HG02678 (cell line): ENCODE measurements around the gene SYNJ2BP.
"Not testable (repeated sequence)": the region's sequence is repeated elsewhere in the genome, so short reads cannot be mapped to it uniquely, and the experiment has no call there.

Source experiments
- ATAC-seq: cut with Tn5 transposase; IDR thresholded peaks from one replicate; pipeline ENCODE4 v1.9.1; 2021; ENCODE audit warnings: mild to moderate bottlenecking, moderate library complexity; ENCODE audit not compliant: unreplicated experiment

Gene SYNJ2BP

GRCh38 chr14:70416725-70417349, at the start of gene SYNJ2BP:
Gene SYNJ2BP (minus strand): TSS chr14:70417090. CDS start chr14:70416963, 127 bp downstream.
- ATAC-seq = no peak

DNA sequence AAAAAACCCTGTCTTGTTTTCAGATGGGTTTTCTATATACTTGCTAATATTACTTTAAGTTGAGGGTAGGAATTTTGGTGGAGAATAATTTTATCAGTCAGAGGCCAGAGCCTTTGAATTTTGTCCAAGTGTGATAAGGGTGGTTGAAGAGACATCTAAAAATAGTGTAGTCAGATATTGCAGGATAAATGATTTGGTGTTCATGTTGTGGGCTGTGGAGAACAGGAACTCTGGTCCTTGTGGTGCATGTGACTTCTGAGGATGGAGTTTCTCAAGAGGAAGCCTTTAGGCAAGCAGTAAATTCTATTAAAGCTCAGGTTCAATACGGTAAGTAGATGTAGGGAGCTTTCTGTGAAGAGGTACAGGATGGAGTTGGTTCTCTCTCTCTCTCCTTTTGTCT, 37.8 kb upstream of the SYNJ2BP start:
- ATAC-seq = no peak

GRCh38 chr14:70451874-70452273, 35.0 kb upstream of the SYNJ2BP start, which contains the start of gene ADAM21:
Gene ADAM21 (plus strand): TSS chr14:70452174. CDS start chr14:70457500, 5,326 bp downstream.
- ATAC-seq = no peak

DNA sequence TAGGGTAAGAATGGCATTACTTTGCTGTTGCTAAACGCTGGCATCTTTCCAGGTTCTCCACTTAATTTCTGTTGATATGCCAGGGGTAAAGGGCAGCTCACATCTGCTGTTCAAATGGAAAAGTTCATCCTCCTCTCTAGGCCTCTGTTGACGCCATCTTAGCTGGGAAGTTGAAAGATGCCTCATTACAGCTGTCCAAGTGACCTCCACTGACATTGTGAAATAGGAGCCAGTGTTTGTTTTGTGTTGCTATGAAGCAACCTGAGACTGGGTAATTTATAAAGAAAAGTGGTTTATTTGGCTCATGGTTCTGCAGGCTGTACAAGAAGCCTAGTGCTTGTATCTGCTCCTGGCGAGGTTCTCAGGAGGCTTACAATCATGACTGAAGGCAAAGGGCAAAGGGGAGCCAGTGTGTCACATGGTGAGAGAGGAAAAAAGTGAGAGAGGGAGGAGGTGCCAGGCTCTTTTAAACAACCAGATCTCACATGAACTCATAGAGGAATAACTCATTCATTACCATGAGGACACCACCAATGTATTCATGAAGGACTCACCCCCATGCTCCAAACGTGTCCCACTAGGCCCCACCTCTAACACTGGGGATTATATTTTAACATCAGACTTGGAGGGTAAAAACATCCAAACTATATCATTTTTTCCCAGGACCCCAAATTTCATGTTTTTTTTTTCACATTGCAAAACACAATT, 31.9 kb upstream of the SYNJ2BP start:
- ATAC-seq = no peak

DNA sequence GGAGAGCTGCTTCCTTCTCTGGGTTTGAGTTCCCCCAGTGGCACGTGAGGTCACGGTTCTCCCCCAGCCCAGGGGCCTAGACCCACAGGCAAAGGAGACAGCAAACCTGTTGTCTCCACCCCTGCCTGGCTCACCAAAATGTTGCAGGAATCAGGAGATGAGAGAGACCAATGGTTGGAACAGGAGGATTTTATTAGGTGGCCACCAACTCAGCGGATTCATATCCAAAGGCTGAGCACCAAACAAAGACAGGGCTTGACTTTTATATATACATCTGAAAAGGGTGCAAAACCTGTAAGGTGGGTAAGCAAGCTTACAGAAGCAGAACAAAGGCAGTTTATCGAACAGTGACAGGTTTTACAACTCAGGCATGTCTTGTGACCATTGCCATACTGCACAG, 25.9 kb upstream of the SYNJ2BP start:
- ATAC-seq = no peak

DNA sequence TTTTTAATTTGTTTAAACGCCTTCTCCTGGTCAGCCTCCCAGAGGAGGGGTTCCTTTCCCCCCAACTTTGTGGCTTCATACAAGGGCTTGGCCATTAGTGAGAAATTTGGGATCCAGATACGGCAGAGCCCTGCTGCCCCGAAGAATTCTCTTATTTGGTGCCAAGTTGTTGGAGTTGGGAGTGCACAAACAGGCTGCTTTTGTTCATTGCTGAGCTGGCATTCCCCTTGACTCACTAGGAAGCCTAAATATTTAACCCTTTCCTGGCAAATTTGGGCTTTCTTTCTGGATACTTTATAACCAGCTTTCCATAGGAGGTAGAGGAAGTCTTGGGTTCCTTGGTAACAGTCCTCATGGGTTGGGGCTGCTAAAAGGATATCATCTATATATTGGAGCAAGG, 24.8 kb upstream of the SYNJ2BP start:
- ATAC-seq = no peak

DNA sequence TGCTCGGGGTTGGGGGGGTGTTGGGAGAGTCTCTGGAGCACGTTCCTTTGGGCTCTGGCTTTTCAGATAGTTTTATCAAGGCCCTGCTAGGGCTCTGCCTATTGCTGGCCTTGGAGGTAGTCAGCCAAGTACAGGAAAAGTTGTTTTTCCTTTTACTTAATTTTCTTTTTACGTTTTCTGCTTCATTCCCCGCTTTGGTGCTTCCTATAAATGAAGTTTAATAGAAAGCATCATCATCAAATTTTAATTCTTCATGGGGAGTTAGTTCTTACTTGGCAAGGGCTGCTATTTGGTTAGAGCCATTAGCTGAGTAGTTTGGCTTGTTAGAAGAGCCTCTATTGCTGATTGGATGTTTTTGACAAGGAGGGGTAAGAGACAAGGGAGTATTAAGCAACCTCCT, 20.0 kb upstream of the SYNJ2BP start:
- ATAC-seq = no peak

DNA sequence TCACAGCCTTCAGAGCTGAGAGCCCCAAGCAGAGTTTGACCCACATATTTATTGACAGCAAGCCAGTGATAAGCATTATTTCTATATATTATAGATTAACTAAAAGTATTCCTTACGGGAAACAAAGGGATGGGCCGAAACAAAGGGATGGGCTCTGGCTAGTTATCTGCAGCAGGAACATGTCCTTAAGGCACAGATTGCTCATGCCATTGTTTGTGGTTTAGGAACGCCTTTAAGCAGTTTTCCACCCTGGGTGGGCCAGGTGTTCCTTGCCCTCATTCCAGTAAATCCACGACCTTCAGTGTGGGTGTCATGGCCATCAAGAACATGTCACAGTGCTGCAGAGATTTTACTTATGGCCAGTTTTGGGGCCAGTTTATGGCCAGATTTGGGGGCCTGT, 9.7 kb upstream of the SYNJ2BP start:
- ATAC-seq = not testable (repeated sequence)

DNA sequence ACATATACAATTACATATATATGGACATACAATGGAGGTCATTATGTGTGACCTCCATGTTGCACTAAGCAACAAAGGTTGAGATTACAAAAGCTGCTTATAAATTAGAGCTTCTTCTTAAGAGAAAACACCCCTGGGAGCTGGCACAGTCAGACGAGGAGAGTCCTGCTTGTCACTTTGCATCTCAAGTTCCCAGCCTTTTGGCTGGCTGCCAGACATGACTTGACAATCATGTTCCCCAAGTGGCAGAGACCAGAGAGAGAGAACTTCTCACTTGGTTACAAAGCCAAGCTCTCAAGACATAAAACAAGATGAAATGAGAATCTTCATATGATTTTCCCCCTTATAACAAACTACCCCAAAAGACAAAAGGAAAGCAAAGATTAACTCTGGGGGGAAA, 8.5 kb upstream of the SYNJ2BP start:
- ATAC-seq = no peak

DNA sequence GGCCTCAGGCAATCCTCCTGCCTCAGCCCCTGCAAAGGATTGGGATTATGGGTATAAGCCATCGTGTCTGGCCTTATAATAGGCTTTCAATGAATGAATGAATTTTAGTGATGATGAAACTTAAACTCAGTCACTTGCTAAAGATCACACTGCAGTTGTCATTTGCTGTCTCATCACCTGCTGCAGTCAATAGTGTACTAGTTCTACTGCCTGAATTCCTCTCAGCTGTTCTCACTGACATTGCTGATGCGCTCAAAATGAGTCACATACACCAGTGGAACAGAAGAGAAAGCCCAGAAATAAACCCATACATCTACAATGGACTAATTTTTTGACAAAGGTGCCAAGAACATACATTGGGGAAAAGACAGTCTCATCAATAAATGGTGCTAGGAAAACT, 5.6 kb upstream of the SYNJ2BP start:
- no peak for ATAC-seq

DNA sequence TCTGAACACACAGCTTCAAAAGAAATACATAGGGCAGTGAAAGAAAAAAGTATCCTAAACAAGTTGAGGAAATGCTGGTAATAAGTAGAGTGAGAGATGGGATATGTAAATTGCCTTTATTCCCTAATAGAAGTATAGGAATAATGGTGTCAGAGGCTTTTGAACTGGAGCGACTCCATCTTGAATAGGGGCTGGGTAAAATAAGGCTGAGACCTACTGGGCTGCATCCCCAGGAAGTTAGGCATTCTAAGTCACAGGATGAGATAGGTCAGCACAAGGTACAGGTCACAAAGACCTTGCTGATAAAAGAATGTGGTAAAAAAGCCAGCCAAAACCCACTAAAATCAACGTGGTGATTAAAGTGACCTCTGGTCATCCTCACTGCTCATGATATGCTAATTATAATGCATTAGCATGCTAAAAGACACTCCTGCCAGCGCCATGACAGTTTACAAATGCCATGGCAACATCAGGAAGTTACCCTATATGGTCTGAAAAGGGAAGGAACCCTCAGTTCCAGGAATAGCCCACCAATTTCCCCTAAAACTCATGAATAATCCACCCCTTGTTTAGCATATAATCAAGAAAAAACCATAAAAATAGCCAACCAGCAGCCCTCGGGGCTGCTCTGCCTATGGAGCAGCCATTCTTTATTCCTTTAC, 2.5 kb upstream of the SYNJ2BP start:
- not testable (repeated sequence) for ATAC-seq

DNA sequence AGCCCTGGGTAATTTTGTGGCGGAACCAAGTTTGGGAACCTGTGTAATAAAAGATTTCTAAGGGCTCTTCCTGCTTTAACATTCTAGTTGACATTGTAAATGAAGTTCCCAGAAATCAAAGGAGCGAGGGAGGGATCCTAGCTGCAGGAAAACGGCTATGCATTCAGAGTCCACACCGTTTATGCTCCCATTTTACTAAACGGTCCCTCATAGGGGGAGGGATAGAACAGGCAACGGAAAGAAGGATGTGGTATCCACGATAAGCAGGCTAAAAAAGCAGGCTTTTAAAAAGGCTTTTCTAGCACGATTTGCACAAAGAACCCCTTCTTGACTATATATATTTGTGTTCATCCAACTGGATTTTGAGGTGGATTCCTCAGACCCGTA, 559 bp downstream of the SYNJ2BP start:
- no peak for ATAC-seq

- ATAC-seq = no peak
Measured at GRCh38 chr14:70415788-70416187, 1.1 kb downstream of the SYNJ2BP start.

DNA sequence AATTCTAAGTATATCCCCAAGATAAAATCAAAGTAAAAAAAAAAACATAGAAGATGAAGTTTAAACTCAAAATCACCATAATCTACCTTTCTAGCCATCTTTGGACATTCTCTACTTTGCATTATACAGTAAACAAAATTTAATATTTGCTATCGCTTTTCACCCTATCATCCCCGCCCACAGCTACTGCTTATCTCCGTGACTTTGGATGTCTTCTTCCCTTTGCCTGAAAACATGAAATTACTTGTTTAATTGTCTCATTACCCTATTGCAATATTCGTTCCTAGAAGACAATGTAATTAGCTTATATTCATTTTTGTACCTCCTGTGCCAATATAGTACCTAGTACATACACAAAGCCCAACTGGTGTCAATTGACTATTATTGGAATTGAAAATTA, 9.3 kb downstream of the SYNJ2BP start:
- ATAC-seq = no peak

DNA sequence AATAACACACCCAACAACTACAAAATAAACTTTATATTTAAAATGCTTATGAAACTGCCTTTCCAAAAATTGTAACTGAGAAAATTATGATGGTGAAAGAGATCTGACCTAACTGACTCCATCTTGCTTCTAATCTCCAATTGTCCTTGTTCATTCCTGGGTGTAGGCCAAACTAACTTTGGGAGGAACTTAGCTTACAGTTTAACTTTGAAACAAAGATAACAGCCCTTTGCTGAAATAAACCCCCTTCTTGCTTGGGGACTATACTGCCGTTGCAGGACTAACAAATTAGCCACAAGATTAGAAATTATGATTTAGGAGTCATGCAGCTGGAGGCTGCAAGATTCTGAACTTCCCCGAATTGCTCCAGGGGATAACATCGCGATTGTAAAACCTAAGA, 10.7 kb downstream of the SYNJ2BP start:
- not testable (repeated sequence) for ATAC-seq

DNA sequence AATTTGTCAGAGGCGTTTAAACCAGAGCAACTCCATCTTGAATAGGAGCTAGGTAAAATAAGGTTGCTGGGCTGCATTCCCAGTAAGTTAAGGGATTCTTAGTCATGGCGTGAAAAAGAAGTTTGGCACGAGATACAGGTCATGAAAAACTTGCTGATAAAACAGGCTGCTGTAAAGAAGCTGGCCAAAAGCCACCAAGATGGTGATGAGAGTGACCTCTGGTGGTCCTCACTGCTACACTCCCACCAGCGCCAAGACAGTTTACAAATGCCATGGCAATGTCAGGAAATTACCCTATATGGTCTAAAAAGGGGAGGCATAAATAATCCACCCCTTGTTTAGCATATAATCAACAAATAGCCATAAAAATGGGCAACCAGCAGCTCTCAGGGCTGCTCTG, 13.6 kb downstream of the SYNJ2BP start:
- ATAC-seq = not testable (repeated sequence)

GRCh38 chr14:70401643-70402042, 15.2 kb downstream of the SYNJ2BP start:
- ATAC-seq = no peak

GRCh38 chr14:70398706-70399431, 18.0 kb downstream of the SYNJ2BP start:
- no peak for ATAC-seq

- no peak for ATAC-seq
Measured at GRCh38 chr14:70398280-70398679, 18.6 kb downstream of the SYNJ2BP start.

DNA sequence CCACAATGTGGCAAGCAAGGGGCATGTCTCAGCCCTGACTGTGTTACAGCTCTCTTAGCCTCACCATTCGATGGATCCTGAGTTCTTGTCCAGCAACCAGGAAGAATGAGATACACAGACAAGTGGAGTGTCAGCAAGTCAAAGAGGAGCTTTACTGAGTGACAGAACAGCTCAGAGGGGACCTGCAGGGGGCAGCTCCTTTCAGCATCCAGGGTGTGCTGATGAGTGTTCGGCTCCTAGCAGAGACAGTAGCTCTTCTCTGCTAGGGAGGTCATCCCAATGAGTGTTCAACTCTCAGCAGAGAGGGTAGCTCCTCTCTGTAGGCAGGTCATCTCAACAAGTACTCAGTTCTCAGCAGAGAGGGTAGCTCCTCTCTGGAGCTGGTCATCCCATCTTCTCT, 19.1 kb downstream of the SYNJ2BP start:
- no peak for ATAC-seq

DNA sequence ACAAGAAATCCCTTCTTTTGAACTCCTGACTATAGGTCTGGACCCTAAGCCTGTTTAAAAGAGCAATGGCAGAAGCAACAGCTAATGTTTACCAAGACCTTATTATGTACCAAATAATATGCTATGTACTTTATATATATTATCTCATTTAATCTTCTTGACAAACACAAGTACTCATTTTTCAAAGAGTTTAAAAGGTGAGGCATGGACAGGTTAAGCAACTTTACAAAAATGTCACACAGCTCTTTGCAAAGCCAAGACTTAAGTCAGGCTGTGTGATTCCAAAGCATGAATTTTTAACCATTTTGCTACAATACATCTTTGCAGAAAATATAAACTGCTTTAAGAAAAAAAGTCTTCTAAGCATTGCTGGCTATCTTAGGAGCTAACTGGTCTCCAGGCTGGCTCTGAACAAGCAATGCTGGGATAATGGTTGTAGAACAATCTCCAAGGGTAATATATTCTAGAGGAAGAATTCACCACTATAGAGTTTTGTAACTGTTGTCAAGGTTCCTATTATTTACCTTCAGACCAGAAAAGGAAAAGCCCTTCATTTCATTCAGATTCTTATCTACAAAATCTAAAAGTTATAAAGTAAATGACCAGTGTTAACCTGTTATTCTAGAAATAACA, 22.1 kb downstream of the SYNJ2BP start:
- no peak for ATAC-seq
